DND-41 (cell line): Measurements from ENCODE around the gene KIF5A.
"Not testable (repeated sequence)": the region's sequence is repeated elsewhere in the genome, so short reads cannot be mapped to it uniquely, and the experiment has no call there.

ENCODE experiments used
- ATAC-seq: fragments of 200-7000 bp; cut with Tn5 transposase; 3 replicates; pipeline ENCODE4 v1.9.1; 2021; ENCODE audit warnings: low read depth; ENCODE audit not compliant: insufficient read depth
- DNase-seq: peaks from one replicate; pipeline ENCODE4 v3.0.0-alpha.2; 2020
- H2AFZ ChIP-seq: 2 replicates; pipeline ENCODE4 v1.6.0; 2012; ENCODE audit warnings: low read depth, low read length
- H3K27ac ChIP-seq: 2 replicates; pipeline ENCODE4 v1.5.1; 2012; ENCODE audit warnings: low read length, inconsistent platforms
- H3K27me3 ChIP-seq: fragments of 200-600 bp; sonication (generic); 2 replicates; pipeline ENCODE4 v1.6.0; 2012; ENCODE audit warnings: low read length, mild to moderate bottlenecking, inconsistent platforms; ENCODE audit not compliant: insufficient read depth, poor library complexity
- H3K36me3 ChIP-seq: 2 replicates; pipeline ENCODE4 v1.5.1; 2012; ENCODE audit warnings: low read length, inconsistent platforms; ENCODE audit not compliant: insufficient read depth
- H3K4me1 ChIP-seq: 2 replicates; pipeline ENCODE4 v1.5.1; 2012; ENCODE audit warnings: mild to moderate bottlenecking, low read length; ENCODE audit not compliant: insufficient read depth
- H3K4me2 ChIP-seq: 2 replicates; pipeline ENCODE4 v1.6.0; 2012; ENCODE audit warnings: mild to moderate bottlenecking, moderate library complexity, low read length, inconsistent platforms; ENCODE audit not compliant: insufficient read depth
- H3K4me3 ChIP-seq, 2 experiments: fragments of 200-600 bp in 1 of 2; shearing (Covaris generic) in 1 of 2; 2 replicates each; pipeline ENCODE4 v1.5.1; 2012 to 2016; ENCODE audit warnings: inconsistent platforms in 2 of 2, low read length in 2 of 2, mild to moderate bottlenecking in 2 of 2, low read depth in 1 of 2, moderate library complexity in 1 of 2
- H3K79me2 ChIP-seq: 2 replicates; pipeline ENCODE4 v1.6.0; 2012; ENCODE audit warnings: low read length, inconsistent platforms; ENCODE audit not compliant: insufficient read depth
- H3K9ac ChIP-seq: 2 replicates; pipeline ENCODE4 v1.6.0; 2012; ENCODE audit warnings: low read depth, mild to moderate bottlenecking, inconsistent platforms, low read length, moderate library complexity
- H3K9me3 ChIP-seq: 2 replicates; pipeline ENCODE4 v1.5.1; 2012; ENCODE audit warnings: low read length, moderate library complexity, mild to moderate bottlenecking, inconsistent platforms; ENCODE audit not compliant: insufficient read depth, severe bottlenecking
- H4K20me1 ChIP-seq: 2 replicates; pipeline ENCODE4 v1.6.0; 2012; ENCODE audit warnings: low read length; ENCODE audit not compliant: insufficient read depth
- CTCF ChIP-seq: IDR thresholded peaks from 2 replicates; pipeline ENCODE4 v1.5.1; 2012; ENCODE audit warnings: borderline replicate concordance, low read length, moderate library complexity, mild to moderate bottlenecking; ENCODE audit not compliant: poor library complexity, severe bottlenecking; ENCODE audit errors: extremely low read depth
- EZH2 ChIP-seq: IDR thresholded peaks from 3 replicates; pipeline ENCODE4 v1.6.1; 2012; ENCODE audit warnings: borderline replicate concordance, low read depth, mild to moderate bottlenecking, moderate library complexity, low read length, inconsistent platforms; ENCODE audit not compliant: severe bottlenecking

The KIF5A gene

GRCh38 chr12:57549909-57550640, at the start of gene KIF5A:
TSS of gene KIF5A (plus strand) at chr12:57550044. CDS start at chr12:57550272, 228 bp downstream.
- H3K4me1 ChIP-seq = peaks cover 21% of the 10 kb centered on the region
- peaks cover 13% of the 10 kb centered on the region; the same call in 1 of the 2 replicates for H3K36me3 ChIP-seq
- H3K9ac ChIP-seq = no peak within 1 kb of the TSS
- no peak within 1 kb of the TSS for H2AFZ ChIP-seq
- no peak within 1 kb of the TSS for H3K4me3 ChIP-seq
- H4K20me1 ChIP-seq = peaks cover 8% of the 10 kb centered on the region; the same call in 1 of the 2 replicates
- H3K9me3 ChIP-seq = no peaks in the 10 kb centered on the region
- DNase-seq (no peak), ATAC-seq (no peak)
- TF ChIP-seq EZH2 = no peak
- TF ChIP-seq CTCF = no peak
- peaks cover 19% of the 10 kb centered on the region for H3K79me2 ChIP-seq
- no peak within 1 kb of the TSS for H3K27ac ChIP-seq
- peaks cover 31% of the 10 kb centered on the region for H3K27me3 ChIP-seq
- no peak within 1 kb of the TSS for H3K4me2 ChIP-seq

- Histone ChIP-seq H3K9ac (no peak overlapping the region), H2AFZ (no peak overlapping the region), H3K27me3 (no peaks in the 10 kb centered on the region), H3K36me3 (peaks cover 91% of the 10 kb centered on the region), H4K20me1 (peaks cover 23% of the 10 kb centered on the region; the same call in 1 of the 2 replicates), H3K4me2 (no peak overlapping the region), H3K4me3 (no peak overlapping the region), H3K4me1 (no peaks in the 10 kb centered on the region), H3K79me2 (peaks cover 48% of the 10 kb centered on the region), H3K27ac (no peak overlapping the region; the same call in 1 of the 2 replicates), H3K9me3 (no peaks in the 10 kb centered on the region)
- TF ChIP-seq EZH2 = no peak
- TF ChIP-seq CTCF = no peak
- ATAC-seq (no peak), DNase-seq (no peak)
Measured at GRCh38 chr12:57500213-57500612, 49.6 kb upstream of the KIF5A start.

- Histone ChIP-seq H3K79me2 (peaks cover 52% of the 10 kb centered on the region), H3K36me3 (peaks cover 85% of the 10 kb centered on the region), H4K20me1 (peaks cover 17% of the 10 kb centered on the region)
- H3K27ac ChIP-seq, DNase-seq, H3K9me3 ChIP-seq, H3K4me3 ChIP-seq, H3K4me2 ChIP-seq, H3K9ac ChIP-seq, H3K27me3 ChIP-seq, ATAC-seq, H2AFZ ChIP-seq, H3K4me1 ChIP-seq: not testable (repeated sequence)
Measured at GRCh38 chr12:57502311-57502969, 47.4 kb upstream of the KIF5A start.

GRCh38 chr12:57506541-57506940, 43.3 kb upstream of the KIF5A start:
- H3K27ac ChIP-seq, H3K4me3 ChIP-seq, H3K4me2 ChIP-seq, H3K4me1 ChIP-seq, DNase-seq, H3K9me3 ChIP-seq, H3K27me3 ChIP-seq, H2AFZ ChIP-seq, ATAC-seq, H3K9ac ChIP-seq: not testable (repeated sequence)
- peaks cover 15% of the 10 kb centered on the region for H4K20me1 ChIP-seq
- H3K79me2 ChIP-seq = peaks cover 37% of the 10 kb centered on the region
- H3K36me3 ChIP-seq = peaks cover 82% of the 10 kb centered on the region

GRCh38 chr12:57507796-57508195, 42.0 kb upstream of the KIF5A start:
- not testable (repeated sequence) for H3K27me3 ChIP-seq, H2AFZ ChIP-seq, H3K4me1 ChIP-seq, H3K9ac ChIP-seq, DNase-seq, H3K27ac ChIP-seq, H3K4me3 ChIP-seq, ATAC-seq, H3K4me2 ChIP-seq, H3K9me3 ChIP-seq
- H3K36me3 ChIP-seq = peaks cover 83% of the 10 kb centered on the region
- peaks cover 14% of the 10 kb centered on the region for H4K20me1 ChIP-seq
- H3K79me2 ChIP-seq = peaks cover 35% of the 10 kb centered on the region
